M059J (cell line): ENCODE measurements around the gene ALDH1B1. TPM values are rescaled to one million over a fixed set of nuclear protein-coding genes. Genes with fewer than 3 reads are reported as not detected.

ENCODE experiments used
- DNase-seq: peaks from one replicate; pipeline ENCODE4 v3.0.0-alpha.2; 2012; ENCODE audit warnings: low read depth
- total RNA-seq: library from RNA; depleted of rRNA; stranded (reverse); fragments of >200 nt; shearing (Covaris generic); gene quantifications from 2 replicates; pipeline ENCODE4 v1.2.3, GENCODE V29; 2014

ALDH1B1 gene
- total RNA-seq, 1 experiment from 2014 or later: 34.7 TPM

- DNase-seq: no peak
Observed at GRCh38 chr9:38416461-38416860, 24.0 kb downstream of the ALDH1B1 start.

- peak; percentile 31 for DNase-seq
Observed at GRCh38 chr9:38417003-38417945, 24.8 kb downstream of the ALDH1B1 start.

GRCh38 chr9:38418366-38418765 is 25.9 kb downstream of the ALDH1B1 start:
- DNase-seq: no peak

- no peak for DNase-seq
Observed at GRCh38 chr9:38419181-38419580, 26.7 kb downstream of the ALDH1B1 start.

GRCh38 chr9:38421498-38422211 is 29.2 kb downstream of the ALDH1B1 start:
- peak; percentile 56 for DNase-seq

GRCh38 chr9:38422555-38423260 is 30.2 kb downstream of the ALDH1B1 start:
- no peak for DNase-seq

GRCh38 chr9:38423273-38423972 is 30.9 kb downstream of the ALDH1B1 start:
- DNase-seq: no peak

- DNase-seq: peak; percentile 32
Observed at GRCh38 chr9:38423973-38424843, 31.7 kb downstream of the ALDH1B1 start, which contains the start of gene IGFBPL1. TSS of gene IGFBPL1 (minus strand) at chr9:38424454. CDS start at chr9:38424424, 30 bp downstream.

GRCh38 chr9:38424918-38425317 is 32.4 kb downstream of the ALDH1B1 start:
- DNase-seq: no peak

- no peak for DNase-seq
Observed at GRCh38 chr9:38428062-38428461, 35.6 kb downstream of the ALDH1B1 start.

- DNase-seq: no peak
Observed at GRCh38 chr9:38431116-38431515, 38.6 kb downstream of the ALDH1B1 start.

GRCh38 chr9:38432922-38433510 is 40.5 kb downstream of the ALDH1B1 start:
- DNase-seq: peak; percentile 49

GRCh38 chr9:38434365-38434764 is 41.9 kb downstream of the ALDH1B1 start:
- no peak for DNase-seq

- DNase-seq: no peak
Observed at GRCh38 chr9:38434853-38435252, 42.4 kb downstream of the ALDH1B1 start.

- peak; percentile 41 for DNase-seq
Observed at GRCh38 chr9:38435521-38435920, 43.0 kb downstream of the ALDH1B1 start.

GRCh38 chr9:38436708-38437107 is 44.2 kb downstream of the ALDH1B1 start:
- no peak for DNase-seq

- peak; percentile 71 for DNase-seq
Observed at GRCh38 chr9:38437193-38437823, 44.8 kb downstream of the ALDH1B1 start.

- DNase-seq: no peak
Observed at GRCh38 chr9:38439291-38439915, 46.9 kb downstream of the ALDH1B1 start.

GRCh38 chr9:38439916-38440301 is 47.4 kb downstream of the ALDH1B1 start:
- no peak for DNase-seq
